GM18505 (cell line): Measurements from ENCODE around the gene RAD51B.

Experiments
- ATAC-seq: cut with Tn5 transposase; IDR thresholded peaks from one replicate; pipeline ENCODE4 v1.9.1; 2021; ENCODE audit not compliant: unreplicated experiment
- POLR2A ChIP-seq: IDR thresholded peaks from 4 replicates; pipeline ENCODE4 v1.6.1; 2011; ENCODE audit warnings: borderline replicate concordance; ENCODE audit not compliant: insufficient read depth, insufficient read length; ENCODE audit errors: extremely low read depth

The RAD51B gene

GRCh38 chr14:68394118-68394763 lies 574.7 kb downstream of the RAD51B start:
- no peak for ATAC-seq
- TF ChIP-seq POLR2A, result no peak

- no peak for TF ChIP-seq POLR2A
- no peak for ATAC-seq
These were observed 575.2 kb downstream of the RAD51B start for GRCh38 chr14:68394764-68395143.

- TF ChIP-seq POLR2A, result no peak
- no peak for ATAC-seq
These were observed 576.0 kb downstream of the RAD51B start for GRCh38 chr14:68395604-68396003.

GRCh38 chr14:68396461-68396860 lies 576.9 kb downstream of the RAD51B start:
- TF ChIP-seq POLR2A, result no peak
- no peak for ATAC-seq

- TF ChIP-seq POLR2A, result no peak
- ATAC-seq, result no peak
These were observed 577.8 kb downstream of the RAD51B start for GRCh38 chr14:68397371-68397811.

- TF ChIP-seq POLR2A, result no peak
- ATAC-seq, result no peak
These were observed 578.2 kb downstream of the RAD51B start for GRCh38 chr14:68397822-68398221.

GRCh38 chr14:68398370-68398769 lies 578.8 kb downstream of the RAD51B start:
- ATAC-seq, result no peak
- TF ChIP-seq POLR2A, result no peak

GRCh38 chr14:68399971-68400370 lies 580.4 kb downstream of the RAD51B start:
- ATAC-seq, result no peak
- no peak for TF ChIP-seq POLR2A

GRCh38 chr14:68401317-68401716 lies 581.7 kb downstream of the RAD51B start:
- ATAC-seq, result no peak
- TF ChIP-seq POLR2A, result no peak

- no peak for ATAC-seq
- no peak for TF ChIP-seq POLR2A
These were observed 582.3 kb downstream of the RAD51B start for GRCh38 chr14:68401855-68402254.

- no peak for ATAC-seq
- peak; percentile 30 for TF ChIP-seq POLR2A
These were observed 583.0 kb downstream of the RAD51B start for GRCh38 chr14:68402525-68403101.

GRCh38 chr14:68403191-68404145 lies 583.9 kb downstream of the RAD51B start:
- TF ChIP-seq POLR2A, result no peak
- no peak for ATAC-seq

- no peak for TF ChIP-seq POLR2A
- no peak for ATAC-seq
These were observed 584.6 kb downstream of the RAD51B start for GRCh38 chr14:68404146-68404527.

GRCh38 chr14:68404652-68405183 lies 585.1 kb downstream of the RAD51B start:
- TF ChIP-seq POLR2A, result no peak
- ATAC-seq, result no peak

GRCh38 chr14:68405961-68406360 lies 586.4 kb downstream of the RAD51B start:
- TF ChIP-seq POLR2A, result no peak
- no peak for ATAC-seq
